Upper lobe of left lung (tissue), 6 donors: ENCODE results near the gene TNFAIP8. TPM values are rescaled to one million over a fixed set of nuclear protein-coding genes. Genes with fewer than 3 reads are reported as not detected.
A peak's percentile ranks its signal among the peaks of the same experiment; 100 is the strongest.
"Not testable (repeated sequence)": the region's sequence is repeated elsewhere in the genome, so short reads cannot be mapped to it uniquely, and the experiment has no call there.

Experiments used
- ATAC-seq, 2 donors: fragments of 200-7000 bp; cut with Tn5 transposase; one replicate each; pipeline ENCODE4 v1.9.1; 2022; ENCODE audit warnings: mild to moderate bottlenecking in 2 of 2, moderate library complexity in 2 of 2; ENCODE audit not compliant: low FRiP score in 2 of 2
- DNase-seq, 2 donors: peaks; one replicate each; pipeline ENCODE4 v3.0.0-alpha.2; 2019 to 2020
- H3K27ac ChIP-seq, 4 donors: fragments of 200-600 bp; sonication (generic); one replicate each; pipeline ENCODE4 v1.5.1; 2016 to 2019
- H3K27me3 ChIP-seq, 4 donors: fragments of 200-600 bp; sonication (generic); one replicate each; pipeline ENCODE4 v1.5.1; 2017 to 2019
- H3K36me3 ChIP-seq, 4 donors: fragments of 200-600 bp; sonication (generic); one replicate each; pipeline ENCODE4 v1.5.1; 2016 to 2019
- H3K4me1 ChIP-seq, 4 donors: fragments of 200-600 bp; sonication (generic); one replicate each; pipeline ENCODE4 v1.5.1; 2018 to 2019
- H3K4me3 ChIP-seq, 4 donors: fragments of 200-600 bp; sonication (generic); one replicate each; pipeline ENCODE4 v1.5.1; 2017 to 2019; ENCODE audit warnings: mild to moderate bottlenecking in 2 of 4, moderate library complexity in 1 of 4
- H3K9me3 ChIP-seq, 4 donors: fragments of 200-600 bp; sonication (generic); one replicate each; pipeline ENCODE4 v1.5.1; 2018 to 2019
- CTCF ChIP-seq, 6 experiments: fragments of 450-650 bp in 4 of 6; fragments of 200-600 bp in 2 of 6; sonication (generic) in 2 of 6; IDR thresholded peaks; one replicate each; pipeline ENCODE4 v1.5.1; 2016 to 2019; ENCODE audit warnings: antibody characterized with exemption in 6 of 6
- EP300 ChIP-seq, 4 donors: sonication (generic); formaldehyde crosslinking; IDR thresholded peaks; one replicate each; pipeline ENCODE4 v1.5.1; 2017; ENCODE audit warnings: antibody characterized with exemption in 4 of 4, control low read depth in 2 of 4
- POLR2A ChIP-seq, 4 donors: fragments of 450-650 bp; IDR thresholded peaks; one replicate each; pipeline ENCODE4 v1.5.1; 2016 to 2017; ENCODE audit warnings: antibody characterized with exemption in 4 of 4, mild to moderate bottlenecking in 2 of 4
- POLR2AphosphoS5 ChIP-seq, 2 donors: sonication (generic); formaldehyde crosslinking; IDR thresholded peaks; one replicate each; pipeline ENCODE4 v1.5.1; 2017; ENCODE audit warnings: antibody characterized with exemption in 2 of 2
- WGBS, 2 donors: methylation state at CpG; one replicate each; pipeline ENCODE4 v1.1.5; 2017 to 2018; 5-methylcytosine and 5-hydroxymethylcytosine counted together
- total RNA-seq, 6 donors: library from RNA; depleted of rRNA in 4 of 6; stranded (reverse); fragments of >200 nt in 4 of 6; gene quantifications; one replicate each; pipeline versions ENCODE4 v1.1.0 to v1.2.1, GENCODE V29; 2016 to 2021
- donor health status: DM: no; HTN: no; CAD: no; lungs with moderate emphysema.
- donor health status: DM: no; HTN: yes; CAD: no; lungs with severe emphysema.

The TNFAIP8 gene
- total RNA-seq, 6 donors from 2014 or later, result 14.7 to 33.2 (median 19.7) TPM

GRCh38 chr5:119427596-119427995 lies 71.8 kb downstream of the TNFAIP8 start:
- TF ChIP-seq EP300 (IDR thresholded peaks at IDR 0.05), result peak in 1 of 4 donors; percentile 27
- not testable (repeated sequence) for ATAC-seq, H3K4me3 ChIP-seq, DNase-seq, H3K27me3 ChIP-seq, H3K9me3 ChIP-seq, H3K36me3 ChIP-seq
- WGBS, 2 donors, result 13 to 24% methylated on average over 4 of the region's 4 CpGs
- Histone ChIP-seq H3K4me1 (peaks cover 6 to 30% (median 12%) of the 10 kb centered on the region in 4 donors), H3K27ac (peak overlapping the region; percentile 45 to 72 (median 56))

DNA sequence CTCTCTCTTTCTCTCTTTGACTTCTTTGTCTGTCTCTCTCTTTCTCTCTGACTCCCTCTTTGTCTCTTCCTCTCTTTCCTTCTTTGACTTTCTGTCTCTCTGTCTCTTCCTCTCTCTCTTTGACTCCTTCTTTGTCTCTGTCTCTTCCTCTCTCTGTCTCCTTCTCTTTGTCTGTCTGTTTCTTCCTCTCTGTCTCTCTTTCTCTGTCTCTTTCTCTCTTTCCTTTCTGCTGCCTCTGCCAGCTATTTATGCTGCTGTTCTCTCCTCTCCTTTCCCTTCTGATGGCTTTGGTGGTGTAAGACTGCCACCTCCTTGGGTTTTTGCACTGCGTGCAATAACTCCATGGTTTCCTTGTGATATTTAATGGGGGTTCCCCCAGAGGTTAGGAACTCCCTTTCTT lies 72.3 kb downstream of the TNFAIP8 start:
- H3K27me3 ChIP-seq, DNase-seq, H3K36me3 ChIP-seq, ATAC-seq, H3K4me3 ChIP-seq, H3K9me3 ChIP-seq: not testable (repeated sequence)
- peak overlapping the region; percentile 16 to 72 (median 56) for H3K27ac ChIP-seq
- H3K4me1 ChIP-seq, result peaks cover 6 to 24% (median 12%) of the 10 kb centered on the region in 4 donors
- WGBS, 2 donors, result 50 to 63% methylated on average over 1 of the region's 1 CpG

- not testable (repeated sequence) for H3K36me3 ChIP-seq, DNase-seq, H3K9me3 ChIP-seq, H3K27me3 ChIP-seq, H3K4me3 ChIP-seq, ATAC-seq
- WGBS, 2 donors, result 54 to 75% methylated on average over 3 of the region's 3 CpGs
- H3K4me1 ChIP-seq, result peaks cover 6 to 23% (median 12%) of the 10 kb centered on the region in 4 donors
- peak overlapping the region in 2 of 4 donors; percentile 62 to 72 for H3K27ac ChIP-seq
Observed at GRCh38 chr5:119428574-119428973, 72.8 kb downstream of the TNFAIP8 start.

DNA sequence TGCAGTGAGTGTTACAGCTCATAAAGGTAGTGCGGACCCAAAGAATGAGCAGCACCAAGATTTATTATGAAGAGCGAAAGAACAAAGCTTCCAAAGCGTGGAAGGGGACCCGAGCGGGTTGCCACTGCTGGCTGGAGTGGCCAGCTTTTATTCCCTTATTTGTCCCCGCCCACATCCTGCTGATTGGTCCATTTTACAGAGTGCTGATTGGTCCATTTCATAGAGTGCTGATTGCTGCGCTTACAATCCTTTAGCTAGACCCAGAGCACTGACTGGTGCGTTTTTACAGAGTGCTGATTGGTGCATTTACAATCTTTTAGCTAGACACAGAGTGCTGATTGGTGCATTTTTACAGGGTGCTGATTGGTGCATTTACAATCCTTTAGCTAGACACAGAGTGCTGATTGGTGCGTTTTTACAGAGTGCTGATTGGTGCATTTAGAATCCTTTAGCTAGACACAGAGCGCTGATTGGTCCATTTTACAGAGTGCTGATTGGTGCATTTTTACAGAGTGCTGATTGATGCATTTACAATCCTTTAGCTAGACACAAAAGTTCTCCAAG lies 76.9 kb downstream of the TNFAIP8 start:
- ATAC-seq, H3K9me3 ChIP-seq, H3K36me3 ChIP-seq, DNase-seq, H3K27me3 ChIP-seq, H3K4me3 ChIP-seq, H3K27ac ChIP-seq: not testable (repeated sequence)
- H3K4me1 ChIP-seq, result peaks cover 0 to 11% (median 3%) of the 10 kb centered on the region in 4 donors
- WGBS, 2 donors, result 90 to 96% methylated on average over 10 of the region's 10 CpGs

DNA sequence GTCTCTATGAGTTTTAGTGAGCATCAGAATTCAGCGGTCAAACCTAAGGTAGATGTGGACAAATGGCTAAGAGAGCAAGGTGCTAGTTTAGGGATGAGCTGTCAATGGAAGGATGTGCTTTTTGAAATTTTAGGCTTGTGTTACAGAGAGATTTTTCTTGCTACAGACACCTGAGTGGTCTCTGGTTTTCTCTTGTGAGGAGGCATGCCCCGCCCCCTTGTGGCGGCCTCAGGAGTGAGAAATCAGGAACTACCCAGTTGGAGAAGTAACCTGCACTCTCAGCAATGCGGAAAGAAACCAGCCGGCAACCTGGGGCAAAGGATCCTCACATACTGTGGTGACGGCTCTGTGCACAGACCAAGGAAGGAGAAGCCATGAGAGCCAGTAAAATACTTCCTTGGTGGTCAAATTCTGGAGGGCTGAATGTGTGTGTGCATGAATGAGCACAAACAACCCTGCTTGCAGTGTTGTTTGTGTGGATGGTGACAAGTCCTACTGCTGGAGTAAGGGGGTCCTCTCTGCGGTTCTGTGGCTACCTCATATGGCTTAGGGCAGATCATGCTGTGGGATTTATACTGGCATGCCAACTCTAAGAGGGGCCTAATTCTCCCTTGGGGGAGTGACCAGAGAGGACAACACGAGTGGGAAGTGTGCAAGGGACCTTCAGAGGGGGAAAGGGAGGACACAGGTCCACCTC lies 79.8 kb downstream of the TNFAIP8 start:
- Histone ChIP-seq H3K36me3 (no peaks in the 10 kb centered on the region), H3K4me1 (peaks cover 0 to 5% (median 0%) of the 10 kb centered on the region in 4 donors), H3K9me3 (no peaks in the 10 kb centered on the region), H3K4me3 (no peak overlapping the region), H3K27ac (peak overlapping the region in 1 of 4 donors; percentile 16), H3K27me3 (no peaks in the 10 kb centered on the region)
- TF ChIP-seq EP300 (IDR thresholded peaks at IDR 0.05) (no peak), POLR2A (IDR thresholded peaks at IDR 0.05) (no peak), POLR2AphosphoS5 (IDR thresholded peaks at IDR 0.05) (no peak), CTCF (IDR thresholded peaks at IDR 0.05) (peak; percentile 36 to 61 (median 52))
- DNase-seq (peak in 1 of 2 donors; percentile 92), ATAC-seq (peak; percentile 72 to 78)
- WGBS, 2 donors, result 40 to 48% methylated on average over 8 of the region's 8 CpGs

DNA sequence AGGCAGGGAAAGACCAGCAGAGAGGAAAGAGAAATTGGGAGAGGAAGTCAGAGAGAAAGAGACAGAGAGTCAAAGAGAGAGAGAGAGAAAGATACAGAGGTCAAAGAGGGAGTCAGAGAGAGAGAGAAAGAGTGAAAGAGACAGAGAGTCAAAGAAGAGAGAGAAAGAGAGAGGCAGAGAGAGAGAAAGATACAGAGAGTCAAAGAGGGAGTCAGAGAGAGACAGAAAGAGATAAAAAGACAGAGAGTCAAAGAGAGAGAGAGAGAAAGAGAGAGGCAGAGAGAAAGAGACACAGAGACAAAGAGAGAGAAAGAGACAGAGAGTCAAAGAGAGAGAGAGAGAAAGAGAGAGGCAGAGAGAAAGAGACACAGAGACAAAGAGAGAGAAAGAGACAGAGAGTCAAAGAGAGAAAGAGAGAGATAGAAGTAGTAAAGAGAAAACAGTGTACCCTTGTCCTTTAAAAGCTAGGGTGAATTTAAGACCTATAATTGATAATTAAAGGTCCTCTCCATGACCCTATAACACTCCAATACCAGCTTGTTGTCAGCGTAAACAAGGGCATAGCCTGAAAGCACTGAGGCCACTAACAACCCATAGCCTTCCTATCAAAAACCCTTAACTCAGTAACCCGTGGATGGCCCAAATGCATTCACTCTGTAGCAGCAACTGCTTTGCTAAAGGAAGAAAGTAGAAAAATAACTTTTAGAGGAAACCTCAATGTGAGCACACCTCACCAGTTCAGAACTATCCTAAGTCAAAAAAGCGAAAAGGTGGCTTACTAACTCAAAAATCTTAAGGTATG lies 82.2 kb downstream of the TNFAIP8 start:
- not testable (repeated sequence) for H3K9me3 ChIP-seq, DNase-seq, H3K4me3 ChIP-seq, ATAC-seq, H3K27ac ChIP-seq, H3K36me3 ChIP-seq, H3K4me1 ChIP-seq, H3K27me3 ChIP-seq
- 68 to 72% methylated on average over 3 of the region's 3 CpGs for WGBS, 2 donors

DNA sequence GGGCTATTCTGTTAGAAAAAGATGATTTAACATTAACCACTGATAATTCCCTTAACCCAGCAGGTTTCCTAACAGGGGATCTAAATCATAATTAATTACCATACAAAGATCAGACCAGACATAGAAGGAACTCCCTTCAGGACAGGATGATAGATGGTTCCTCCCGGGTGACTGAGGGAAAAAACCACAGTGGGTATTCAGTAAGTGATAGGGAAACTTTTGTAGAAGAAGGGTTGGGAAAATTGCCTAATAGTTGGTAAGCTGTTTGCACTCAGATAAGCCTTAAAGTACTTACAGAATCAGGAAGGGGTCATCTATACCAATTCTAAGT lies 82.7 kb downstream of the TNFAIP8 start:
- not testable (repeated sequence) for H3K4me3 ChIP-seq, ATAC-seq, DNase-seq, H3K27me3 ChIP-seq, H3K9me3 ChIP-seq, H3K4me1 ChIP-seq, H3K36me3 ChIP-seq
- WGBS, 2 donors, result 0 to 11% methylated on average over 1 of the region's 1 CpG
- H3K27ac ChIP-seq, result peak overlapping the region in 3 of 4 donors; percentile 10 to 48 (median 43)
